Spinal cord (tissue), 10 donors: ENCODE measurements around the gene LTBP2. TPM values are rescaled to one million over a fixed set of nuclear protein-coding genes. Genes with fewer than 3 reads are reported as not detected.

Source experiments
- DNase-seq, 6 donors: peaks; one replicate each; pipeline versions ENCODE4 v3.0.0 to v3.0.0-alpha.2; 2013 to 2015; ENCODE audit warnings: low spot score in 6 of 6, low read depth in 4 of 6
- H3K27ac ChIP-seq: one replicate; pipeline ENCODE4 v1.5.1; 2013; ENCODE audit warnings: low read depth, low read length, control low read depth
- H3K27me3 ChIP-seq: one replicate; pipeline ENCODE4 v1.6.1; 2013; ENCODE audit warnings: low read length; ENCODE audit not compliant: control insufficient read depth, insufficient read depth
- H3K36me3 ChIP-seq: one replicate; pipeline ENCODE4 v1.6.1; 2013; ENCODE audit warnings: low read length; ENCODE audit not compliant: control insufficient read depth, insufficient read depth
- H3K4me1 ChIP-seq: one replicate; pipeline ENCODE4 v1.6.1; 2013; ENCODE audit warnings: low read length; ENCODE audit not compliant: control insufficient read depth, insufficient read depth
- H3K4me3 ChIP-seq: one replicate; pipeline ENCODE4 v1.5.1; 2013; ENCODE audit warnings: low read depth, low read length, control low read depth
- H3K9me3 ChIP-seq: one replicate; pipeline ENCODE4 v1.6.1; 2013; ENCODE audit warnings: low read length; ENCODE audit not compliant: control insufficient read depth, insufficient read depth
- WGBS: methylation state at CpG from one replicate; pipeline ENCODE4 v1.1.5; 2013; ENCODE audit warnings: missing lambda C conversion rate; ENCODE audit not compliant: insufficient coverage; 5-methylcytosine and 5-hydroxymethylcytosine counted together
- polyA plus RNA-seq, 2 donors: library from polyadenylated mRNA; unstranded; fragments of 120-200 nt; gene quantifications; one replicate each; pipeline ENCODE4 v1.2.1, GENCODE V29; 2013; ENCODE audit not compliant: insufficient read length in 2 of 2
- total RNA-seq, 2 donors: library from RNA; depleted of rRNA in 1 of 2; stranded (reverse); fragments of 120-200 nt in 1 of 2; fragments of >200 nt in 1 of 2; gene quantifications; one replicate each; pipeline versions ENCODE4 v1.2.3 to v1.2.4, GENCODE V29; 2013 to 2014
- donor health status: healthy.

The LTBP2 gene
- total and polyA plus RNA-seq, 4 donors, result 2.2 to 23.9 (median 13.6) TPM

- peak overlapping the region; percentile 95 for H3K4me3 ChIP-seq
- peak in 1 of 6 donors; percentile 68 for DNase-seq
- H3K36me3 ChIP-seq, result no peaks in the 10 kb centered on the region
- H3K4me1 ChIP-seq, result peaks cover 14% of the 10 kb centered on the region
- no peak overlapping the region for H3K27ac ChIP-seq
- 4% methylated on average over 18 of the region's 20 CpGs for WGBS
- H3K27me3 ChIP-seq, result peaks cover 16% of the 10 kb centered on the region
- H3K9me3 ChIP-seq, result no peaks in the 10 kb centered on the region
Observed at GRCh38 chr14:74491956-74492775, 119.9 kb downstream of the LTBP2 start.

GRCh38 chr14:74490486-74490885 is 121.6 kb downstream of the LTBP2 start:
- WGBS, result no CpG with 5 or more reads among the region's 1 CpG
- H3K4me1 ChIP-seq, result peaks cover 14% of the 10 kb centered on the region

GRCh38 chr14:74488786-74489397 is 123.1 kb downstream of the LTBP2 start:
- no peak for DNase-seq
- no peak overlapping the region for H3K27ac ChIP-seq
- H3K36me3 ChIP-seq, result no peaks in the 10 kb centered on the region
- no peaks in the 10 kb centered on the region for H3K9me3 ChIP-seq
- peaks cover 16% of the 10 kb centered on the region for H3K27me3 ChIP-seq
- H3K4me1 ChIP-seq, result peaks cover 8% of the 10 kb centered on the region
- H3K4me3 ChIP-seq, result no peak overlapping the region

More at GRCh38 chr14:74490486-74490885, 121.6 kb downstream of the LTBP2 start:
- peaks cover 16% of the 10 kb centered on the region for H3K27me3 ChIP-seq
- no peaks in the 10 kb centered on the region for H3K36me3 ChIP-seq
- no peak overlapping the region for H3K4me3 ChIP-seq
- H3K9me3 ChIP-seq, result no peaks in the 10 kb centered on the region
- no peak for DNase-seq
- H3K27ac ChIP-seq, result no peak overlapping the region

- no peaks in the 10 kb centered on the region for H3K9me3 ChIP-seq
- H3K27me3 ChIP-seq, result peaks cover 3% of the 10 kb centered on the region
- H3K36me3 ChIP-seq, result no peaks in the 10 kb centered on the region
- WGBS, result no CpG with 5 or more reads among the region's 3 CpGs
- no peak overlapping the region for H3K27ac ChIP-seq
- H3K4me3 ChIP-seq, result no peak overlapping the region
- H3K4me1 ChIP-seq, result no peaks in the 10 kb centered on the region
- DNase-seq, result no peak
Observed at GRCh38 chr14:74486164-74486563, 125.9 kb downstream of the LTBP2 start.

- no peaks in the 10 kb centered on the region for H3K9me3 ChIP-seq
- no peaks in the 10 kb centered on the region for H3K27me3 ChIP-seq
- no peak overlapping the region for H3K4me3 ChIP-seq
- no peak for DNase-seq
- no peaks in the 10 kb centered on the region for H3K36me3 ChIP-seq
- H3K27ac ChIP-seq, result no peak overlapping the region
- no peaks in the 10 kb centered on the region for H3K4me1 ChIP-seq
Observed at GRCh38 chr14:74483321-74483720, 128.7 kb downstream of the LTBP2 start.

- H3K36me3 ChIP-seq, result no peaks in the 10 kb centered on the region
- DNase-seq, result no peak
- H3K27ac ChIP-seq, result no peak overlapping the region
- WGBS, result 100% methylated on average over 1 of the region's 3 CpGs
- no peaks in the 10 kb centered on the region for H3K9me3 ChIP-seq
- H3K4me1 ChIP-seq, result no peaks in the 10 kb centered on the region
- no peak overlapping the region for H3K4me3 ChIP-seq
- H3K27me3 ChIP-seq, result no peaks in the 10 kb centered on the region
Observed at GRCh38 chr14:74482571-74482970, 129.5 kb downstream of the LTBP2 start.

GRCh38 chr14:74480046-74480445 is 132.0 kb downstream of the LTBP2 start:
- 79% methylated on average over 2 of the region's 4 CpGs for WGBS
- no peaks in the 10 kb centered on the region for H3K36me3 ChIP-seq
- no peak overlapping the region for H3K4me3 ChIP-seq
- H3K27me3 ChIP-seq, result no peaks in the 10 kb centered on the region
- no peak overlapping the region for H3K27ac ChIP-seq
- no peaks in the 10 kb centered on the region for H3K9me3 ChIP-seq
- peaks cover 7% of the 10 kb centered on the region for H3K4me1 ChIP-seq
- peak in 1 of 6 donors; percentile 34 for DNase-seq

GRCh38 chr14:74478996-74479635 is 132.9 kb downstream of the LTBP2 start:
- Histone ChIP-seq H3K36me3 (no peaks in the 10 kb centered on the region), H3K4me3 (no peak overlapping the region)
- DNase-seq, result peak in 4 of 6 donors; percentile 48 to 93 (median 60)

GRCh38 chr14:74476607-74477006 is 135.4 kb downstream of the LTBP2 start:
- no peak overlapping the region for H3K4me3 ChIP-seq
- no peaks in the 10 kb centered on the region for H3K9me3 ChIP-seq
- H3K4me1 ChIP-seq, result peaks cover 13% of the 10 kb centered on the region
- H3K27ac ChIP-seq, result no peak overlapping the region
- H3K27me3 ChIP-seq, result no peaks in the 10 kb centered on the region
- H3K36me3 ChIP-seq, result no peaks in the 10 kb centered on the region
- DNase-seq, result peak in 3 of 6 donors; percentile 48 to 92 (median 76)
- 42% methylated on average over 2 of the region's 3 CpGs for WGBS

More at GRCh38 chr14:74478996-74479635, 132.9 kb downstream of the LTBP2 start:
- H3K27me3 ChIP-seq, result no peaks in the 10 kb centered on the region
- no peaks in the 10 kb centered on the region for H3K9me3 ChIP-seq
- H3K27ac ChIP-seq, result no peak overlapping the region
- whole genome bisulfite sequencing, result no CpG with 5 or more reads among the region's 2 CpGs
- H3K4me1 ChIP-seq, result peaks cover 13% of the 10 kb centered on the region
